ENCODE results near the gene SRP14. TPM values are rescaled to one million over a fixed set of nuclear protein-coding genes. Genes with fewer than 3 reads are reported as not detected.

SRP14 gene
- total RNA-seq, 8 experiments from 2014 or later: 255 to 393 (median 333) TPM

DNA sequence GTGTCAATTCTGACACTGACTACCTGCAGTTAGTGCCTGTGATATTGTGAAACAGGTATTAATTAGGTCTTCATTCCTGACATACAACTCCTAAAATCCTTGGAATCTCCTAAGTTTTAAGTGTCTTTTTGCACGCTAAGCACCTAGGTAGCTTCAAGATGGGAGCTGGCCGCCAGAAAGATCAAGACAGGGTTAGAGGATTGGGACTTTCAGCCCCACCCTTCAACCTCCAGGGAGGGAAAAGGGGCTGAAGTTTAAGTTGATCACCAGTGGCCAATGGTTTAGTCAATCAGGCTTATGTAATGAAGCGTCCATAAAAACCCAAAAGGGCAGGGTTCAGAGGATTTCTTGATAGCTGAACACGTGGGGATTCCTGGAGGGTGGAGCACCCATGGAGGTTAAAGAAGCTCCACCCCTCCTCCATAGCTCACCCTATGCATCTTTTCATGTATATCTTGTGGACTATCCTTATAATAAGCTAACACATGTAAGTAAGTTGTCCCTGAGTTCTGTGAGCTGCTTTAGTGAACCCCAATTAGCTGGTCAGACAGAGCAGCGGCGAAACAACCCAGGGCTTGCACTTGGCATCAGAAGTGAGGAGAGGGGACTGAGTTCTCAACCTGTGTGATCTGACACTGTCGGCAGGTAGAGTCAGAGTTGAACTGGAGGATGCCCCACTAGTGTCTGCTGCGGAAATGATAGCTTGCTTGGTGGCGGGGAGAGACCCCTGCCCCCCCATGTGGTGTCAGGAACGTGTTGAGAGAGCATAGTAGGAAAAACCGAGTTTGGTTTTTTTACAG is 12.8 kb upstream of the SRP14 start:
- no peak for ATAC-seq (replicated peaks in 6 of 8)
- 47 to 100% (median 75%) methylated on average over 2 to 7 of the region's 11 CpGs for WGBS, 10 experiments
- H3K4me1 ChIP-seq (replicated peaks in 1 of 2): peaks cover 11 to 17% of the 10 kb centered on the region in 2 donors
- in situ Hi-C loops (cut with MboI; ENCODE audit: low pct_unique_long_range_greater_than_20kb in 2 of 9, low sequenced_read_pairs in 9 of 9, unreplicated experiment in 9 of 9): no loop called here
- no peak overlapping the region for H3K4me3 ChIP-seq
- H3K27ac ChIP-seq: no peak overlapping the region

DNA sequence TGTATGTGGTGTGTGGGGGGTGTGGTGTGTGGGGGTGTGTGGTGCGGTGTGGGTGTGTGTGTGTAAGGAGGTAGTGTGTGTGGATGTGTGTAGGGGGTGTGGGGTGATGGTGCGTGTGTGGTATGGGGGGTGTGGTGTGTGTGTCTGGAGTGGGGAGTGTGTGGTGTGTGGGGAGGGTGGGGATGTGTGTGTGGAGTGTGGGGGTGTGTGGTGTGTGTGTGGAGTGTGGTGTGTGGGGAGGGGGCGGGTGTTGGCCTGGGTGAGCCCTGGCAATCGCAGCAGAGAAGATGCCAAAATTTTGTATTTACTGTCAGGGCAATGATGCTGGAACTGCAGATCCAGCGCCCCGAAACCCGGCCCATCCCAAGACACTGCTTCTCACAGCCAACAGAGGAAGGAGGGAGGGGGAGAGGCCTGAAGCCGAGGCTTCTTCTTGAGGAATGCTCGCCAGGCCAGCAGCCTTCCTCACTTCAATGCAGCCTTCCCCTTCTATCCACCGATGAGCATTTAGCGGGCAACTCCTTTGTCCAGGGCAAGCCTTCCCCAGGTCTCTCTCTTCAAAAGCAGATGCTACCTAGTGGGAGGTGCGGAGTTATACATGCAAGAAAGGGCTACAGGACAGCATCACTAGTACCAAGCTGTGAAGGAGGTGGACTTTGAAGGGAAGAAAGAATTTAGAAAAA is 11.9 kb upstream of the SRP14 start:
- Histone ChIP-seq H3K4me1 (replicated peaks in 1 of 2) (peaks cover 11 to 17% of the 10 kb centered on the region in 2 donors), H3K27ac (no peak overlapping the region), H3K4me3 (no peak overlapping the region)
- in situ Hi-C loops (cut with MboI; ENCODE audit: low pct_unique_long_range_greater_than_20kb in 2 of 9, low sequenced_read_pairs in 9 of 9, unreplicated experiment in 9 of 9): no loop called here
- ATAC-seq (replicated peaks in 6 of 8): peak in 3 of 8 experiments; percentile 10 to 29 (median 22)
- WGBS, 10 experiments: 20 to 100% (median 52%) methylated on average over 1 to 5 of the region's 12 CpGs; no CpG with 5 or more reads in 3 of the 10 experiments

DNA sequence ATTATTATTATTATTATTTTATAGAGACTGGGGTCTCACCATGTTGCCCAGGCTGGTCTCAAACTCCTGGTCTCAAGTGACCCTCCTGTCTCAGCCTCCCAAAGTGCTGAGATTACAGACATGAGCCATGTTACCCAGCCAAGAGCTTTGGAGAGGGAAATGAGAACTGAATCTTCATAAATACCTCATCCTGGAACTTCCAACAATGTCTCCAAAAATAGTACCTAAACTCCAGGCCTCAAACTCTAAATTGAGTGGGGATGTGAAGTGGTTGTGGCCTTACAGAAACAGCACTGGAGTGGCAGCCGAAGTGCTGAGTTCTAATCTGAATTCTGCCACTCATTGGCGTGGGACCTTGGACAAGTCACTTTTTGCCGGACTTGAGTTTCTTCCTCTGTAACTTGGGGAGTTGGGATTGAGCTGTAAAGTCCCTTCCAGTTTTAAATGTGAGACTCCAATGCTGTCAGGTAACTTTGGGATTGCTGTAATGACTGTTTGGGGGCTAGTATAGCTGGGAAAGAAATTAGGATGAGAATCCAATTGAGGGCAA is 10.0 kb upstream of the SRP14 start:
- no peak for ATAC-seq (replicated peaks in 6 of 8)
- Histone ChIP-seq H3K4me1 (replicated peaks in 1 of 2) (peaks cover 17 to 22% of the 10 kb centered on the region in 2 donors), H3K4me3 (no peak overlapping the region), H3K27ac (no peak overlapping the region)
- in situ Hi-C loops (cut with MboI; ENCODE audit: low pct_unique_long_range_greater_than_20kb in 2 of 9, low sequenced_read_pairs in 9 of 9, unreplicated experiment in 9 of 9): loop anchor here in 1 of 9 experiments (10.0 kb wide), 1 partner anchor 226 kb away; no protein-coding TSS in a partner anchor
- WGBS, 10 experiments: 67 to 100% (median 93%) methylated on average over 1 to 3 of the region's 3 CpGs; no CpG with 5 or more reads in 5 of the 10 experiments

DNA sequence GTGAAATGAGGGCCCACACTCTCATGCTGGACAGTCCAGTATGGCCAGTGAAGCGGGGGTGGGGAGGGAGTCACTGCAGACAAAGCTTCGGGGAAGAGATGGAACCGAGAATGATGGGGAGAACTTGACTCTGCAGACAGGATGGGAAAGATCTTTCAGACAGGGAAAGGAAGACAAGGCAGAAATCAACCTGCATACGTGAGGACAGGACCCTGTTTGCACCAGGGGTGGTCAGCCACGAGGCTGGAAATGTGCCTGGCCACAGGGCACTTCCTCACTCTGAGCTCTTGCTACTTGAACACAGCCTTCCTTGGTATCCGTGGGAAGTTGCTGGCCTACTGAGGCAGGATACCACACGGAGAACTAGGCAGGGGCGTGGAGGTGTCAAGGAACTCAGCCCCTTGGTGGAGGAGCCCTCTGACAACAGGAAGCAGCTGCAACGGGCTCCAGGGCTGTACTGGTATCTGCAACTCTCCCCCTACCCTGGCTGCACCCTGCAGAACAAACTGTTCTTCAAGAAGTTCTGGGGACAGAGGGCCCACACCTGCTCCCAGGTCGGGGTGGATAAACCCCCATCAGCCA is 9.3 kb upstream of the SRP14 start:
- H3K27ac ChIP-seq: peak overlapping the region in 1 of 2 donors; percentile 20
- H3K4me3 ChIP-seq: no peak overlapping the region
- peaks cover 17 to 22% of the 10 kb centered on the region in 2 donors for H3K4me1 ChIP-seq (replicated peaks in 1 of 2)
- in situ Hi-C loops (cut with MboI; ENCODE audit: low pct_unique_long_range_greater_than_20kb in 2 of 9, low sequenced_read_pairs in 9 of 9, unreplicated experiment in 9 of 9): loop anchor here in 1 of 9 experiments (10.0 kb wide), 1 partner anchor 226 kb away; no protein-coding TSS in a partner anchor
- 68 to 100% (median 100%) methylated on average over 1 to 4 of the region's 10 CpGs; no CpG with 5 or more reads in 3 of the 10 experiments for WGBS, 10 experiments
- ATAC-seq (replicated peaks in 6 of 8): no peak

DNA sequence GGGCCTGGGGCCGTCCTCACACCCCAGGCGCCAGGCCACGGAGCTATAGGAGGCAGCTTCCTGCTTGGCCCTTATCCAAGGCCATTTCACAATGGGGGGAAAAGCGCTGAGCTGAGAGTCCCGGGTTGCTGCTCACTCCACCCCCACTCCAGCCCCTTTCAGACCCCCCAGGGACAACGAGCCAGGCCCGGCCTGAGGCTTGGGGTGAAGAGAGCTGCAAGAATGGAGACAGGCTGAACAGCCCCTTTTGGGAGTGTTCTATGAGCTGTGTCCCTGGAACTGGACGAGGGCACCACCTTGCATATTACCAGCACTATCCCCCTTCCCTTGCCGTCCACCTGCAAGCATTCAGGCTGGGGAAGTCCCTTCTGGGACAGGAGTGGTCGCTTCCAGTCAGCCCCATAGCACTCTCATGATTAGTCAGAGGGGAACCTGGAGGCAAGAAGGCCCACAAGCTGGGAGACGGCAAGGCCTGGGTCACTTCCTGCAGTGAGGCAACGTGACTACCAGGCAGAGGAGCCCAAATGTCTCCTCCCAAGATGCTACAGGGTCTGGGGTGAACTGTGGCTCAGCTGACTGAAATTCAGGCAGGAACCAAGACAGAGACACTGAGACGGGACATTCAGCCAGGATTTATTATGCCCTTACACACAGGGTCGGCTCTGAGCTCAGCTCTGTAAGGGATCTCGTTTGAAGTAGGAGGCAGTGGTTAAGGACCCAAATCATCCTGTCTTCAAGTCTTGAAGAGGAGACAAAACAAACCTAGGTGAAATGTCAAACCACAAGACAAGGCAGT is 8.6 kb upstream of the SRP14 start:
- Histone ChIP-seq H3K27ac (peak overlapping the region in 1 of 2 donors; percentile 20), H3K4me1 (replicated peaks in 1 of 2) (peaks cover 17 to 22% of the 10 kb centered on the region in 2 donors), H3K4me3 (no peak overlapping the region)
- ATAC-seq (replicated peaks in 6 of 8): peak; percentile 8 to 46 (median 19)
- in situ Hi-C loops (cut with MboI; ENCODE audit: low pct_unique_long_range_greater_than_20kb in 2 of 9, low sequenced_read_pairs in 9 of 9, unreplicated experiment in 9 of 9): loop anchor here in 1 of 9 experiments (10.0 kb wide), 1 partner anchor 227 kb away; no protein-coding TSS in a partner anchor
- WGBS, 10 experiments: 0 to 80% (median 40%) methylated on average over 1 to 3 of the region's 15 CpGs; no CpG with 5 or more reads in 3 of the 10 experiments

DNA sequence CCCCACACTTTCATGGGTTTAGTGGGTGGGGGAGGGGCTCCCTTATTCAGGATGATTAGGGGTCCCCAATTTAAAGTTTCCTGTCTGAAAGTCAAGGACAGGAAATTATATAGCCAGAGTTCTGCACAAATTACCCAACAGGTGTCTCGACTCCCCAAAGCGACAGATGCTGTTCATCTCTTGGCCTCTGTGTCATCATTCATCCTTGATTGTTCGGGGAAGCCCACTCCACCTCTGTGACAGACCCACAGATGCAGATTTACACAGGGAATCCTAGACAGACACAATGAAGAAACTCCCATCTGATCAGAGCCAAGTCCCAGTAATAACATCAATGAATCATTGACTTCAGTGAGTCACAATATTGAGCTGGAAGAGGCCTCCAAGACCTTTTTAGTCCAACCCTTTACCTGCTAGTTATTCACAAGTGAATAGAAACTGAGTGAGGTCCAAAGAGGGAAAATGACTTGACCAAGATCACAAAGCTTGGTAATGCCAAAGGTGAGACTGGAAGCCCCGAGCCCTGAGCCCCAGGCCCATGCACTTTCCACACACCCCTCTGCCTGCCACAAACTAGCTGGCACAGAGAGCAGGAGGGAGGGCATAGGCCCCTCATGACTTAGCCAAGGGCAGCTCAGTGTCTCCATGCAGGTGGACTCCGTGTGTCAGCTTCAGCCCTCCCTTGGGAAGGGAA is 7.9 kb upstream of the SRP14 start:
- WGBS, 10 experiments: 44 to 100% (median 84%) methylated on average over 1 to 3 of the region's 5 CpGs; no CpG with 5 or more reads in 2 of the 10 experiments
- ATAC-seq (replicated peaks in 6 of 8): peak in 2 of 8 experiments; percentile 42 to 43
- Histone ChIP-seq H3K4me1 (replicated peaks in 1 of 2) (peaks cover 17 to 22% of the 10 kb centered on the region in 2 donors), H3K27ac (no peak overlapping the region), H3K4me3 (no peak overlapping the region)
- in situ Hi-C loops (cut with MboI; ENCODE audit: low pct_unique_long_range_greater_than_20kb in 2 of 9, low sequenced_read_pairs in 9 of 9, unreplicated experiment in 9 of 9): loop anchor here in 1 of 9 experiments (10.0 kb wide), 1 partner anchor 228 kb away; no protein-coding TSS in a partner anchor

DNA sequence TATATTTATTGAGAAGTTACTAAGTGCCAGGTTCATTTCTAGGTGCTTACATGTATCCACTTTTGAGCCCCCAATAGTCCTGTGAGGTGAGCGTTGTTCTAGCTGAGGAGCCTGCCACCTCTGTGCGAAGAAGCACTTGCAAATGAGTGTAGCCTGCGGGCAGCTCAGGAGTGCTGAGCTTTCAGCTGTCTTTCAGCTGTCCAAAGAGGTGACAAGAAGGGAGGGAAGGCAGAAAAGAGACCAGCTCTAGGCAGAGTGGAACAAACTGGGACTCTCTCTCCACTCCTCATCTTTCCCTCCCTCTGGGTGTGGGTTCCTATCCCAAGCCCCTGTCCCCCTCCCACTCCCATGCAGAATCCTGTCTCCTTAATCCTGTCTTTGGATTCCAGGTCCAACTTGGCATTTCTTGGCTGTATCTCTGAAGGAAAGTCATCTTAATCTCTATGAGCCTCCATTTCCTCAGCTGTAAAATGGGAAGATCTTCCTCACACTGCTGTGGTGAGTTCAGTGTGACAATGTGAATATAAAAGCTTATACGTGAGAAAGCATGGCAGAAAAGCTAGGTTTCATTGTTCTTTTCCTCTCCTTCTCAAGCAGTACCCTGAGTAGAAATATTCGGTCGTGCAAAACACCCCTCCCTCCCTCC is 6.7 kb upstream of the SRP14 start:
- in situ Hi-C loops (cut with MboI; ENCODE audit: low pct_unique_long_range_greater_than_20kb in 2 of 9, low sequenced_read_pairs in 9 of 9, unreplicated experiment in 9 of 9): loop anchor here in 1 of 9 experiments (10.0 kb wide), 1 partner anchor 229 kb away; no protein-coding TSS in a partner anchor
- no peak overlapping the region for H3K4me3 ChIP-seq
- peak; percentile 5 to 64 (median 10) for ATAC-seq (replicated peaks in 6 of 8)
- H3K27ac ChIP-seq: no peak overlapping the region
- H3K4me1 ChIP-seq (replicated peaks in 1 of 2): peaks cover 17% of the 10 kb centered on the region in 2 donors
- 58 to 100% (median 85%) methylated on average over 1 to 4 of the region's 6 CpGs; no CpG with 5 or more reads in 1 of the 10 experiments for WGBS, 10 experiments

DNA sequence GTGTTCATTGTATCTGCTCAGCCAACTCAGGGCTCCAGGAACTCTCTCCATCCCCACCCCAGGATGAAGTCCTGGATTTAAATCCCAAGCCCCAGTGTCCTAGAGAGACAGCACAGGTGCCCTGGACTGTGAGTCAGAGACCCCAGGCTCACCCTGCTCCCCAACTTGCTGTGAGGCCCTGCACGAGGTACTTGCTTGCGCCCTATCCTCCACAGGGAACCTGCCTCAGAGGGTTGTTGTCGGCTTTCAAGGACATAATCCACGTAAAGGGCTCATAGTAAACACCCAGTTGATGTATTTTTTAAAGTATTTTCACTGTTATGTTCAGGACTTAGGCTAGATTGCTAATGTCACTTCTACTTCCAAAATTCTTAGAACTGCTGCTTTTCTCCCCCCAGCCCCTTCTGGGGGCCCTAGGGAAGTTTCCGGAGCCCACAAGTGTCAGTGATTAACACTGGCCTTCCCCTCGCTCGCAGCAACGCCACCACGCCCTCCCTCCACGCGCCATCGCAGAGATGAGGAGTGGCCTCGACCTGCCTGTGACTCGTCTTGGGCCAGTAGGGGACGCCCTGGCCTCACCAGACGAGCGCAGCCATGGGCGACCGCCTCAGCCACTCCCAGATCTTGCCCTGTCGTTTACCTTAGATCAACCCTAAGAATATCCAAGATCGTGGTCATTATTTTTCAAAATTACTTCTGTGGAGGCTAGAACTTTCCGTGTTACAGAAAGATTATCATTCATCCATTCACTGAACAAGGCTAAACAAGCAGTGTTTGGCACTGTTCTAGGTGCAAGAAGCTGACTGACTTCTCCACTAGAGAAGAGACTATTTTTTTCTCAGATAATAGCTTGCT is 6.0 kb upstream of the SRP14 start:
- no peak overlapping the region for H3K27ac ChIP-seq
- peak; percentile 80 to 99 (median 96) for ATAC-seq (replicated peaks in 6 of 8)
- peaks cover 19% of the 10 kb centered on the region in 2 donors for H3K4me1 ChIP-seq (replicated peaks in 1 of 2)
- in situ Hi-C loops (cut with MboI; ENCODE audit: low pct_unique_long_range_greater_than_20kb in 2 of 9, low sequenced_read_pairs in 9 of 9, unreplicated experiment in 9 of 9): loop anchor here in 1 of 9 experiments (10.0 kb wide), 1 partner anchor 230 kb away; no protein-coding TSS in a partner anchor
- peak overlapping the region in 1 of 5 donors; percentile 10 for H3K4me3 ChIP-seq
- 0 to 42% (median 4%) methylated on average over 2 to 18 of the region's 22 CpGs; no CpG with 5 or more reads in 1 of the 10 experiments for WGBS, 10 experiments

DNA sequence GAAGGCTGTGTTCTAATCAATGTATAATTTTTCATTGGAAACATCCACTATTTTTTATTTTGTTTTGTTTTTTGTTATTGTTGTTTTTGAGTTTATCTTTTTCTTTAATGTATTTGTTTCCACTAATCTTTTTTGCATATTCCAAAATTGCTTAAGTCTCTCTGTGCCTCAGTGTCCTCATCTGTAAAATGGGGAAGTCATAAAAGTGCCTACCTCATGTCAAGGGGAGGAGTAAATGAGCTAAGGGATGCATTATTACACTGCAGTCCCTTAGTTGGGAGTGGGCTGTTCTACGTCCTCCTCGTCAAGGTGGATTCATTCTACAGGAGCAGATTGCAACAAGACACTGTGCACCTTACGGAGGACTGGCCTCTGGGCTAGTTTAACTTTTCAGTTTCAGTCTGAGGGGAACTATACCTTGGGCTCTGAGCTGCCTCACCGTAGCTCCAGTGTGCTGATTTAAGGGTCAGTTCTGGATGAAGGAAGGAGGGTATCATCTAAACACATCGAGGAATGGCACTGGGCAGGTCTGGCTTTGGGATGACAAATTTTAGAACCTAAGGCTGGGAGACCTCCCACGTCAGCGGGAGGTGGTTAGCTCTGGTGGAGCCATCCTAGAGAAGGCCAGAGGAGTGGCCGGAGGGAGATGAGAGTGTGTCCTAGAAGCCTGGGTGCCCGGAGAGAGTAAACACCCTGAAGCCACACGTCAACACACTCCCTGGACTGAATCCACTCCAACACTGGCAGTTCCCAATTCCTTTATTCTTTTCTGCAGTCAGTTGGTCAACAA is 5.1 kb upstream of the SRP14 start:
- no peak for ATAC-seq (replicated peaks in 6 of 8)
- 67 to 100% (median 86%) methylated on average over 1 to 7 of the region's 10 CpGs; no CpG with 5 or more reads in 2 of the 10 experiments for WGBS, 10 experiments
- Histone ChIP-seq H3K4me1 (replicated peaks in 1 of 2) (peaks cover 23 to 24% of the 10 kb centered on the region in 2 donors), H3K4me3 (no peak overlapping the region), H3K27ac (no peak overlapping the region)
- in situ Hi-C loops (cut with MboI; ENCODE audit: low pct_unique_long_range_greater_than_20kb in 2 of 9, low sequenced_read_pairs in 9 of 9, unreplicated experiment in 9 of 9): loop anchor here in 1 of 9 experiments (10.0 kb wide), 1 partner anchor 231 kb away; no protein-coding TSS in a partner anchor

Data from motor neuron (in vitro differentiated cells).